Measurements from ENCODE around the gene FUT3.
"Not testable (repeated sequence)": the region's sequence is repeated elsewhere in the genome, so short reads cannot be mapped to it uniquely, and the experiment has no call there.

Gene FUT3

DNA sequence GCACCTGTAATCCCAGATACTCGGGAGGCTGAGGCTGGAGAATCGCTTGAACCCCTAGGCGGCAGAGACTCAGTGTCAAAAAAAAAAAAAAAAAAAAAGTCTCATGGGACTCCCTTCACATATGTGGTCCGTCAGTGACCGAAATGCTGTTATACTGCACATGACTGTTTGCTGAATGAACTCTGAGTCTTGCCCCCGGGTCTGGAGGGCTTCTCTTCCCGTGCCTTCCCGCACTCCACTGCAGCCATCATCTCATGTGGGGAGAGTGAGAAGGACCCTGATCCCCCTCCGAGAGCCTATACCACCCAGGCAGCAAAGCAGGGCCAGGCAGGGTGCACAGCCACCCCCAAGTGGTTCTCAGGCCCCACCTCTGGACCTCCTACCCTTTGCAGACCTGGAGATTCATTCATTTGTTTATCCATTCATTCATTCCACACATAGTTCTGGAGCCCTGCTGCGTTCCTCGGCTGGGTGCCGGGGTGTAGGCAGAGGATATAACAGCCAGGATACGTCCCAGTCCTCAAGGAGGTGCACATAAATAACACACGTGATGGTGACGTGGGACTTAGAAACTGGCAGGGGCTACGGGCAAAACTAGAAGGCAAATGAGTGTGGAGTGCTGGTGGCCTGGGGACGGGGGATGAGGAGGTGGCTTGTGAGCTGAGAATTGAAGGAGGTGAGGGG lies 38.2 kb upstream of the FUT3 start:
- Mint-ChIP-seq H3K4me1 (no peaks in the 10 kb centered on the region), H3K36me3 (no peaks in the 10 kb centered on the region), H3K4me3 (no peak overlapping the region), H3K27me3 (peaks cover 5% of the 10 kb centered on the region), H3K9me3 (no peaks in the 10 kb centered on the region), H3K27ac (no peak overlapping the region)

DNA sequence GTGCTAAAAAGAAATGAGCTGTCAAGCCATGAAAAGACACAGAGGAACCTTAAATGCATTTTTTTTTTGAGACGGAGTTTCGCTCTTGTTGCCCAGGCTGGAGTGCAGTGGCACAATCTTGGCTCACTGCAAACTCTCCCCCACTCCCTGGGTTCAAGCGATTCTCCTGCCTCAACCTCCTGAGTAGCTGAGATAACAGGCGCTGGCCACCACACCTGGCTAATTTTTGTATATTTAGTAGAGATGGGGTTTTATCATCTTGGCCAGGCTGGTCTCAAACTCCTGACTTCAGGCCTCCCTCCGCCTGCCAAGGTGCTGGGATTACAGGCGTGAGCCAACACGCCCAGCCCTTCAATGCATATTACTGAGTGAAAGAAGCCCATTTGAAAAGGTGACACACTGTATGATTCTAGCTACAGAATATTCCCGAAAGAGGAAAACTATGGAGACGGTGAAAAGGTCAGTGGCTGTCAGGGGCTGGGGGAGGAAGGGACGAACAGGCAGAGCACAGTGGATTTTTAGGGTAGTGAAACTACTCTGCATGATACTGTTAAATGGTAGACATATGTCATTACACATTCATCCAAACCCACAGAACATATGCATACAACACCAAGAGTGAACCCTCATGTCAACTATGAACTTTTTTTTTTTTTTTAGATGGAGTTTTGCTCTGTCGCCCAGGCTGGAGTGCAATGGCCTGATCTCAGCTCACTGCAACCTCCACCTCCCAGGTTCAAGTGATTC lies 33.0 kb upstream of the FUT3 start:
- H3K9me3 Mint-ChIP-seq, H3K27ac Mint-ChIP-seq, H3K36me3 Mint-ChIP-seq, H3K4me3 Mint-ChIP-seq, H3K4me1 Mint-ChIP-seq: not testable (repeated sequence)
- peaks cover 12% of the 10 kb centered on the region for H3K27me3 Mint-ChIP-seq

DNA sequence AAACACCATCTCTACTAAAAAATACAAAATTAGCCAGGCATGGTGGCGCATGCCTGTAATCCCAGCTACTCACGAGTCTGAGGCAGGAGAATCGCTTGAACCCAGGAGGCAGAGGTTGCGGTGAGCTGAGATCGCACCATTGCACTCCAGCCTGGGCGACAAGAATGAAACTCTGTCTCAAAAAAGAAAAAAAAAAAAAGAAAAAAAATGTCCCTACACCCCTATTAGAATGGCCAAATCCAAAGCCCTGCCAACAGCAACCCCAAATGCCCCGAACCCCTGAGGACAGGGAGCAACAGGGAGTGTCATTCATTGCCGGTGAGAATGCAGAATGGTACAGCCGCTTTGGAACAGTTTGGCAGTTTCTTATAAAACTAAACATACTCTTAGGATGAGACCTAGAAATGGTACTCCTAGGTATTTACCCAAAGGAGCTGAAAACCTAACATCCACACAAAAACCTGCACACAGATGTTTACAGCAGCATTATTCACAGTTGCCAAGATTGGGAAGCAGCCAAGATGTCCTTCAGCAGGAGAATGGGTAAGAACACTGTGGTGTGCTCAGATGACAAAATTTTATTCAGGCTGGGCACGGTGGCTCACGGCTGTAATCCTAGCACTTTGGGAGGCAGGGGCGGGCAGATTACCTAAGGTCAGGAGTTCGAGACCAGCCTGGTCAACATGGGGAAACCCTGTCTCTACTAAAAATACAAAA lies 32.1 kb upstream of the FUT3 start:
- not testable (repeated sequence) for H3K27ac Mint-ChIP-seq, H3K4me1 Mint-ChIP-seq, H3K4me3 Mint-ChIP-seq, H3K9me3 Mint-ChIP-seq, H3K36me3 Mint-ChIP-seq, H3K27me3 Mint-ChIP-seq

DNA sequence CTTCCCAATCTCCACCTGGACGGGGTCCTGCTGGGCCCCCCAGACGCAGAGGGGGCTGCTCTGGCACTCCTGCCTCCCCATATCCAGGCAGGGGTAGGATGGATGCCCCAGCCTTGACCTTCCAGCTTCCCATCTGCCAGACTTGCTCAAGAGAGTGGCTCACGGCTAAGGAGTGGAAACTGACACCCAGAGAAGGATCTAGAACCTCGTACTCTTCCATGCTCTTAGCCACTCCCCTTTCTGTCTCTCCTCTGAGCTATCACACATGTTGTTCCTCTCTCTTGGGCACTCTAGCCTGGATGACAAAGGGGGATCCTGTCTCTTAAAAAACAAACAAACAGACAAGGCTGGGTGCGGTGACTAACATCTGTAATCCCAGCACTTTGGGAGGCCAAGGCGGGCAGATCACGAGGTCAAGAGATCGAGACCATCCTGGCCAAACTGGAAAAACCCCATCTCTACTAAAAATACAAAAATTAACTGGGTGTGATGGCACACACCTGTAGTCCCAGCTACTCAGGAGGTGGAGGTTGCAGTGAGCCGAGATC lies 31.2 kb upstream of the FUT3 start:
- H3K27me3 Mint-ChIP-seq, result peaks cover 8% of the 10 kb centered on the region
- H3K9me3 Mint-ChIP-seq, result no peaks in the 10 kb centered on the region
- no peaks in the 10 kb centered on the region for H3K36me3 Mint-ChIP-seq
- no peaks in the 10 kb centered on the region for H3K4me1 Mint-ChIP-seq
- no peak overlapping the region for H3K4me3 Mint-ChIP-seq
- H3K27ac Mint-ChIP-seq, result no peak overlapping the region

DNA sequence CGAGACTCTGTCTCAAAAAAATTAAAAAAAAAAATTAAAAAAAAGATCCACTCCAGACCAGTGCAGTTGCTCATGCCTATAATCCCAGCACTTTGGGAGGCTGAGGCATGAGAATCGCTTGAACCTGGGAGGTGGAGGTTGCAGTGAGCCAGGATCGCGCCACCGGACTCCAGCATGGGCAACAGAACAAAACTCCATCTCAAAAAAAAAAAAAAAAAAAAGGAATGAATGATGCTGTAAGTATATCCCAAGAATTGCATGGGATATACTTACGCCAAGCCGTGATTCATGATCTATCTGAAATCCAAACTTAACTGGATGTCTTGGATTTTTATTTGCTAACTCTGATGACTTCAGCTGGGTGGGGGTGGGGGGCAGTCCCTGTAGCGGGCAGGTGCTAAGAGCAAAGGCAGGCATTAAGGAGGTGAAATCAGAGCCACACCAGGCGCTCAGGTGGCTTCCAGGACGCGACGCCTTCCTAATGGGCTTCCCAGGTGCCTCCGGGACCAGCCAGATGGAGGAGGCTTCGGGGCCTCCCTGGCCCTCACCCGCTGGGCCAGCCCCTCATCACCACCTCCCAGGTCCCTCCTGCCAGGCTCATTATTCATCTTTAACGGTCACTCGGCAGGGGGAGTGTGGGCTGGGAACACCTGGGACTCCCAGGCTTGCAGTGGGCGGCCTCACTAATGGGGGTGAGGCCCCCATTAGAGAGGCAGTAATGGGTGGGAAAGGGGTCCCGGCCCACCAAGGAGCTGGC lies 30.5 kb upstream of the FUT3 start:
- Mint-ChIP-seq H3K9me3 (no peaks in the 10 kb centered on the region), H3K4me1 (no peaks in the 10 kb centered on the region), H3K27ac (no peak overlapping the region), H3K27me3 (peaks cover 9% of the 10 kb centered on the region), H3K36me3 (no peaks in the 10 kb centered on the region), H3K4me3 (no peak overlapping the region)

DNA sequence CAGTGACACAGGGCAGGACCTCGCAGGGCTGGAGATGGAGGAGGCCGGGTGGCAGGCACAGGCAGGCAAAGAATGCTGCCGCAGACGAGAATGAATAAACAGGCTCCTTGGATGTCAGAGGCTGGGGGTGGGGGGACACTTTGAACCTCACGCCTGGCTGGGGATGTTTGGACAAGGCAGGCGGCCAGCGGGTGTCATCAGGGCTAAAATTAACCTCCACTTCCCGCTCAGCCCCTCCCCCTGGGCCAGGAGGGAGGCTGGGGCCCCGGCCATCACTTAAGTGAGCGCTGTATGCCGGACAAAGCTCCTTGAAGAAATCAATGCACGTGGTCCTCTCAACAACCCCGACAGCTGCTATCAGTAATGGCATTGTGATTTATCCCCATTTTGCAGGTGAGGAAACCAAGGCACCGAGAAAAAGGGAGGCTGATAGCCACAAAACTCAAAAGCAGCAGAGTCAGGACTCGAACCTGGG lies 29.4 kb upstream of the FUT3 start:
- Mint-ChIP-seq H3K27ac (no peak overlapping the region), H3K27me3 (peaks cover 10% of the 10 kb centered on the region), H3K4me1 (no peaks in the 10 kb centered on the region), H3K4me3 (no peak overlapping the region), H3K9me3 (no peaks in the 10 kb centered on the region), H3K36me3 (no peaks in the 10 kb centered on the region)

DNA sequence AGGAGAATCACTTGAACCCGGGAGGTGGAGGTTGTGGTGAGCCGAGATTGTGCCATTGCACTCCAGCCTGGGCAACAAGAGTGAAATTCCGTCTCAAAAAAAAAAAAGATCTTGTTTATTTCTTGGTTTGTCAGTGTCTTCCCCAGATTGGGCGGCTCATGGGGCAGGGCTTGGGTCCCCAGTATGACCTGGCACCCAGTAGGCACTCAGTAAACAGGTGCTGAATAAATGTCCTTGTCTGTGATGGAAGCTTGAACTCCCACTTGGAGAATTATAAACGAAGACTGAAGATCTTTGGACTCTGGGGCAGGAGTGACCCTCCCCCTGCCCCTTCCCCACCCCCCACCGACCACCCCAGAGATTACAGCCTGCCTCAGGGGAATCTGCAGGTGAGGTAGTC lies 28.9 kb upstream of the FUT3 start:
- peaks cover 10% of the 10 kb centered on the region for H3K27me3 Mint-ChIP-seq
- no peaks in the 10 kb centered on the region for H3K4me1 Mint-ChIP-seq
- no peak overlapping the region for H3K4me3 Mint-ChIP-seq

DNA sequence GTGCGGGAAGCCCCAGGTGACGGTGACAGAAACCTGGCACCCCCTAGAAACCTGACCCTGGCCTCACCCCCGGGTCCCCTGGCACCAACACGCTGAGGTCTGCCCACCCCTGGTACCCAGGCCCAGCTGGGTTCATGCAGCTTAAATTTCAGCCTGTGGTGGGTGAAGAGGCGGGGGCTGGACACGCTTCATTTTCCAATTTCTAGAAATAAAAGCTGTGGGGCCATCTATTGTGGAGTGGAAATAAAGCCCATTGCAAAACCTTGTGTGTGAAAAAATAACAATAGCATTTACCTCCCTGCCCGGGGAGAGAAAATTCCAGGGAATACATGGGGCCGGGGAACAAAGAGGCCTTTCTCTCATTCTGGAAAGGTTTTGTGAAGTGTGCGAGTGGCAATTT lies 26.6 kb upstream of the FUT3 start:
- Mint-ChIP-seq H3K4me3 (no peak overlapping the region), H3K36me3 (no peaks in the 10 kb centered on the region), H3K27ac (no peak overlapping the region), H3K27me3 (peaks cover 7% of the 10 kb centered on the region), H3K4me1 (no peaks in the 10 kb centered on the region), H3K9me3 (no peaks in the 10 kb centered on the region)

More for the DNA sequence above, 28.9 kb upstream of the FUT3 start:
- no peaks in the 10 kb centered on the region for H3K9me3 Mint-ChIP-seq
- H3K36me3 Mint-ChIP-seq, result no peaks in the 10 kb centered on the region
- H3K27ac Mint-ChIP-seq, result no peak overlapping the region

DNA sequence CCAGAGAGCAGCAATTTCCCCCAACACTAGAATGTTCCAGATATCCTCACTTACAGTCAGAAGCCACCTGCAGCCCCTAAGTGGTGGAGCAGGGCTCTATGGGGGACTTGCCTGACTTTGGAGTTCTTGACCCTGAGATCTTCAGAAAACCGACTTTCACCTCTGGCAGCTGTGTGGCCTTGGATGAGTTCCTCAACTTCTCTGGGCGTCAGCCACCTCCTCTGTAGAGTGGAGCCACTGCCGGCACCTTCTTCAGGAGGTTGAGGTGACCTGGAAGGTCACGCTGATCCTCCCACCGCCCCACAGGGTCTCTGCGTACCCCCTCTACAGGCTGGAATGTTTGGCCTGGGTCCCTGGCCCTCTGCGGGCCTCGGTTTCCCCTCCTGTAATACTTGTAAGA lies 26.2 kb upstream of the FUT3 start:
- H3K27ac Mint-ChIP-seq, result no peak overlapping the region
- H3K9me3 Mint-ChIP-seq, result no peaks in the 10 kb centered on the region
- no peaks in the 10 kb centered on the region for H3K4me1 Mint-ChIP-seq
- peaks cover 7% of the 10 kb centered on the region for H3K27me3 Mint-ChIP-seq
- no peaks in the 10 kb centered on the region for H3K36me3 Mint-ChIP-seq
- H3K4me3 Mint-ChIP-seq, result no peak overlapping the region

DNA sequence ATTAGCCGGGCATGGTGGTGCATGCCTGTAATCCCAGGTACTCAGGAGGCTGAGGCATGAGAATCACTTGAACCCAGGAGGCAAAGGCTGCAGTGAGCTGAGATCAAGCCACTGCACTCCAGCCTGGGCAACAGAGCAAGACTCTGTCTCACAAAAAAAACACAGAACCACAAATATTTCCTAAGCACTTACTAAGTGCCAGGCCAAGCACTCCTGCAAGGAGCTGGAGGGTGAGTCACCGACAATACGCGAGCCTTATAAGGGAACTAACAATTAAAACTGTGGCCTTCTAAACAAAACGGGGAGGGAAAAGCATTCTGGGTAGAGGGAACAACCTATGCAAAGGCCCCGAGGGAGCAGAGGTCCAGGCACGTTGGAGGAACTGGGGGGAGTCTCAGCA lies 23.2 kb upstream of the FUT3 start:
- not testable (repeated sequence) for H3K4me1 Mint-ChIP-seq, H3K27me3 Mint-ChIP-seq, H3K9me3 Mint-ChIP-seq, H3K4me3 Mint-ChIP-seq, H3K36me3 Mint-ChIP-seq, H3K27ac Mint-ChIP-seq

DNA sequence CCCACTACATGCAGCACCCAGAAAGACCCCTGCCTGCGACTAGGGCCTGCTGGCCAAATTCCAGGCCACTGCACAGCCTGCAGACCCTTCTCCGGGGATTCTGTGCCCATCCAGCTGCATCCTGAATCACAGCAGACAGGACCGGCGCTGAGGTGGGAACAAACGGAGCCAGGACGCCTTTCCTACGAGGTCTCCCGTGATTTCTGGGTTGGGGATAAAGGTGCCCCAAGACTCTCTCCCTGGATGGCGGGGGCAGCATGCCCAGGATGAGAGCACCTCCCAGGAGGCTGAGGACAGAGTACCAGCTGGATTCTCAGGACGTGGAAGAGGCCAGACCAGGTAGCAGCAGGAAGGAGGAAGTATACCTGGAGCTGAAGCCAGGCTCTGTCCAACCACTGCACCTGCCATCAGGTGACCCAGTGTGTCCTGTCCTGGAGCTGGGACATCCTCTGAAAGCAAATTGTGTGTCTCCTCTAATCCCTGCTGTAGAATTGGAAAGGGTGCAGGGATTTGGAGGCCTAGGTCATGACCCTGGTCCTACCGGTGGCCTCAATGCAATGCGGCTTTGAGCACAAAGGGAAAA lies 22.5 kb upstream of the FUT3 start:
- Mint-ChIP-seq H3K36me3 (no peaks in the 10 kb centered on the region), H3K4me3 (no peak overlapping the region), H3K4me1 (no peaks in the 10 kb centered on the region)

DNA sequence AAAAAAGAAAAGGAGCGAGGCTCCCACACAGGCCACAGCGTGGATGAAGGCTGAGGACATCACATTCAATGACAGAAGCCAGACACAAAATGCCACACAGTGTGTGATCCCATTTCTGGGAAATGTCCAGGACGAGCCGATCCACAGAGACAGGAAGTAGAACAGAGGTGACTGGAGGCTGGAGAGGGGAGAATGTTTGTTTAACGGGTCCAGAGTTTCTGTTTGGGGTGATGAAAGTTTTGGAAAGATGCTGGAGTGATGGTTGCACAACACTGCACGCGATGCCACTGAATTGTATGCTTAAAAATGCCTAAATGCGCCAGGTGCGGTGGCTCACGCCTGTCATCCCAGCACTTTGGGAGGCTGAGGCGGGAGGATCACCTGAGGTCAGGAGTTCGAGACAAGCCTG lies 19.7 kb upstream of the FUT3 start:
- H3K27ac Mint-ChIP-seq, result no peak overlapping the region

More for the DNA sequence above, 22.5 kb upstream of the FUT3 start:
- peaks cover 4% of the 10 kb centered on the region for H3K27me3 Mint-ChIP-seq
- no peak overlapping the region for H3K27ac Mint-ChIP-seq
- H3K9me3 Mint-ChIP-seq, result no peaks in the 10 kb centered on the region

DNA sequence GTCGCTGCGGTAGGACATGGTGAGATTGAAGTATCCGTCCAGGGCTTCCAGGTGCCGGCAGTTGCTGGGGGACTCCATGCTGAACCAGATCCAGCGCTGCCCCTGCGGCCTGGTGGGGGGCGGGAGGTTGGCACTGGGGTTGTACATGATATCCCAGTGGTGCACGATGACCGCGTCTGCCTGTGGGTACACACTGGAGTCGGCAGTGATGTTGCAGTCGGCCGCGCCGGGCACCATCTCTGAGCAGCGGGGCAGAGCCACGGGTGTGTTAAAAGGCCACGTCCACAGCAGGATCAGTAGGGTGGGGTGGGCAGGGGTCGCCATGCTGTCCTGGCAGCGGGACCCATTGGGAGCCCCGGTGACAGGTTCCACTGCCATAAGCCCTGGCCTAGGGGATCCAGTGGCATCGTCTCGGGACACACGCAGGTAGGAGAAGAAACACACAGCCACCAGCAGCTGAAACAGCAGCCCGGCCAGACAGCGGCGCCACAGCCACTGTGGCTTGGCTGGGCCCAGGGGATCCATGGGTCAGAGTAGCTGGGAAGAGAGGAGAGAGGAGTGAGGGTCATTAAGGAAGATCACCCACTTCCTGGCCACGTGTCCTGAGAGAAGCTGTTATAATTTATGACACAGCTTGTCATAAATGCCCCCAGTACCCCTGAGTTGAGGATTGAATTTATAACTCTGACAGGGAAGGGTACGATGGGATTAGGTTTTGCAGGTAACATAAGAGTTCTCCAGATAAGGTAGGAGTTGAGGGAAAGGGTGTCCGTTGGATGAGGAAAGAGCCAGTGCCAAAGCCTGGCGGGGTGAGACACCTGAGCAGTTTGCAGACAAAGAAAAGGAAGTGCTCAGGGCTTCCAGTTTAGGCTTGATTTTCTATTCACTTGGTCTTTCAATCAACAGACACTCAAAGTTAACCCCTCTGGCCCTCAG lies 16.2 kb upstream of the FUT3 start:
- Mint-ChIP-seq H3K27ac (no peak overlapping the region), H3K27me3 (no peaks in the 10 kb centered on the region), H3K9me3 (no peaks in the 10 kb centered on the region), H3K36me3 (no peaks in the 10 kb centered on the region), H3K4me3 (no peak overlapping the region), H3K4me1 (no peaks in the 10 kb centered on the region)

More for the DNA sequence above, 19.7 kb upstream of the FUT3 start:
- Mint-ChIP-seq H3K27me3 (no peaks in the 10 kb centered on the region), H3K36me3 (no peaks in the 10 kb centered on the region), H3K4me1 (no peaks in the 10 kb centered on the region), H3K4me3 (no peak overlapping the region), H3K9me3 (no peaks in the 10 kb centered on the region)

DNA sequence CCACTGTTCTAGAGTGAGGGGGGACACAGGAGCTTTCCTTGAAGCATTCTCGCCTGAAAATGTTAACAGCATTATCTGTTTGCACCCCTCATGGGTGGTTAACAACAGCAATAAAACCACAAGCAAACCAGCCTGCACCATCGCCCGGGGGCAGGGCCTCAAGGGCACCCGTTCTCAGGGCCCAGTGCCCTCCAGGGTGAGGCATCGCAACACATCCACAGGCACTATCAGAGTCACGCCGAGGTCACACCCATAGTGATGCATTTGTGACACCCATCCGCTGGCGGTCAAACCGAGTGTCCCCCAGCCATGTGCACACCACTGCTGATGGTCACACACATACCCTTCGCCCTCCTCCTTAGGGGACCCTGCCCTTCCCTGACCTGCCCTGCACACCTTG lies 14.5 kb upstream of the FUT3 start:
- no peaks in the 10 kb centered on the region for H3K4me1 Mint-ChIP-seq
- H3K27ac Mint-ChIP-seq, result no peak overlapping the region
- no peaks in the 10 kb centered on the region for H3K9me3 Mint-ChIP-seq
- H3K4me3 Mint-ChIP-seq, result no peak overlapping the region
- H3K36me3 Mint-ChIP-seq, result no peaks in the 10 kb centered on the region
- peaks cover 2% of the 10 kb centered on the region for H3K27me3 Mint-ChIP-seq
